WERI-Rb-1 (cell line): ENCODE measurements around the gene TCOF1.
"Not testable (repeated sequence)": the region's sequence is repeated elsewhere in the genome, so short reads cannot be mapped to it uniquely, and the experiment has no call there.

Experiments
- DNase-seq: peaks from one replicate; pipeline ENCODE4 v3.0.0-alpha.2; 2020
- H3K27ac ChIP-seq: fragments of 250-450 bp; sonication (Bioruptor Pico); 2 replicates; pipeline ENCODE4 v1.5.1; 2020; ENCODE audit warnings: mild to moderate bottlenecking, moderate library complexity
- H3K27me3 ChIP-seq: fragments of 250-450 bp; sonication (Bioruptor Pico); 2 replicates; pipeline ENCODE4 v1.5.1; 2021; ENCODE audit warnings: mild to moderate bottlenecking, low read depth, moderate library complexity; ENCODE audit not compliant: insufficient read depth, severe bottlenecking
- H3K36me3 ChIP-seq: fragments of 250-450 bp; sonication (Bioruptor Pico); 2 replicates; pipeline ENCODE4 v1.5.1; 2020; ENCODE audit warnings: mild to moderate bottlenecking, moderate library complexity
- H3K4me3 ChIP-seq: 2 replicates; pipeline ENCODE4 v1.5.1; 2011; ENCODE audit warnings: low read depth, mild to moderate bottlenecking, control low read depth, low read length
- H3K9me3 ChIP-seq: fragments of 250-450 bp; sonication (Bioruptor Pico); 2 replicates; pipeline ENCODE4 v1.5.1; 2021; ENCODE audit warnings: mild to moderate bottlenecking, moderate library complexity; ENCODE audit not compliant: severe bottlenecking
- CTCF ChIP-seq: IDR thresholded peaks from 2 replicates; pipeline ENCODE4 v1.5.1; 2011; ENCODE audit warnings: low read depth, mild to moderate bottlenecking, control low read depth, inconsistent platforms, low read length

Gene TCOF1

GRCh38 chr5:150412319-150413175 lies 55.0 kb downstream of the TCOF1 start, which contains the start of gene CD74:
TSS of gene CD74 (minus strand) at chr5:150412910. CDS start at chr5:150412749, 161 bp downstream.
- Histone ChIP-seq H3K36me3 (no peaks in the 10 kb centered on the region), H3K4me3 (no peak within 1 kb of the TSS), H3K9me3 (no peaks in the 10 kb centered on the region), H3K27ac (no peak within 1 kb of the TSS), H3K27me3 (no peaks in the 10 kb centered on the region)
- no peak for TF ChIP-seq CTCF
- DNase-seq: peak; percentile 59

GRCh38 chr5:150413176-150413901 lies 55.8 kb downstream of the TCOF1 start:
- TF ChIP-seq CTCF: no peak
- Histone ChIP-seq H3K27me3 (no peaks in the 10 kb centered on the region), H3K9me3 (no peaks in the 10 kb centered on the region), H3K36me3 (no peaks in the 10 kb centered on the region), H3K27ac (no peak overlapping the region), H3K4me3 (no peak overlapping the region)
- DNase-seq: no peak

GRCh38 chr5:150413902-150414790 lies 56.6 kb downstream of the TCOF1 start:
- H3K27me3 ChIP-seq, H3K4me3 ChIP-seq, H3K9me3 ChIP-seq, H3K27ac ChIP-seq, DNase-seq, H3K36me3 ChIP-seq: not testable (repeated sequence)

GRCh38 chr5:150419630-150420270 lies 62.3 kb downstream of the TCOF1 start:
- no peak overlapping the region for H3K27ac ChIP-seq
- no peaks in the 10 kb centered on the region for H3K9me3 ChIP-seq
- H3K4me3 ChIP-seq: no peak overlapping the region
- H3K27me3 ChIP-seq: no peaks in the 10 kb centered on the region
- no peak for DNase-seq
- no peaks in the 10 kb centered on the region for H3K36me3 ChIP-seq
- no peak for TF ChIP-seq CTCF

GRCh38 chr5:150422075-150422474 lies 64.6 kb downstream of the TCOF1 start:
- DNase-seq: no peak
- H3K36me3 ChIP-seq: no peaks in the 10 kb centered on the region
- no peaks in the 10 kb centered on the region for H3K9me3 ChIP-seq
- TF ChIP-seq CTCF: no peak
- no peaks in the 10 kb centered on the region for H3K27me3 ChIP-seq
- no peak overlapping the region for H3K27ac ChIP-seq
- no peak overlapping the region for H3K4me3 ChIP-seq
